GM04503 (cell line): ENCODE data around the gene FOXK2.

Experiments used
- DNase-seq: peaks from one replicate; pipeline ENCODE4 v3.0.0-alpha.2; 2012; ENCODE audit warnings: low read depth

Gene FOXK2

DNA sequence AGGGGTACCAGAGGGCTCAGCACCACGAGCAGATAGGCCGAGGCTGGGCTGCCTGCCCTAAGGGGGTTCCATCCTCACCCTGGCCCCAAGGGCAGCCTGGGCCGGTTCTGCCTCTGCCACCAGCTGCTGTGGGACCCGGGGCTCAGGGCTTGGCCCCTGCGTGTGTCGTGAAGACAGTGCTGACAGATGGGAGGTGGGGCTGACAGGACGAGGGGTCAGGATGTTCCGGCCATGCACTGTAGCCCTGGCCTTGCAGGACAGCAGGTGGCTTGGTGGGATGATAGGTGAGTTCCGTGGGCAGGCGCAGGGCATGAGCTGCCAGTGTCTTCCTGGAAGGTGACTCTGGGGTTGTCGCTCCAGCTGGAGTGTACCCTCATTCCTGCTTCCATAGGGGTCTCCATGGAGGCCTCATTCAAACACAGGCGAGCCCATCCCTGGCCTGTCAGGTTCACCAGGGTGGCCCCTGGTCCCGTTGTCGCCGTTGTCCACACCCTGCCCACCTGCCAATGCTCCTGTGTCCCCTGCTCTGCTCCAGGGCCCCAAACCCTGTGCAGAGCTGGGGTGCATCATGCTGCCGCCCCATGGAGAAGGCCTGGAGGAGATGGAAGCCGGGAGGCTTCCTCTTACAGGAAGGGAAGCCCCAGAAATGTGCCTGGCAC lies 71.5 kb downstream of the FOXK2 start:
- DNase-seq: no peak

DNA sequence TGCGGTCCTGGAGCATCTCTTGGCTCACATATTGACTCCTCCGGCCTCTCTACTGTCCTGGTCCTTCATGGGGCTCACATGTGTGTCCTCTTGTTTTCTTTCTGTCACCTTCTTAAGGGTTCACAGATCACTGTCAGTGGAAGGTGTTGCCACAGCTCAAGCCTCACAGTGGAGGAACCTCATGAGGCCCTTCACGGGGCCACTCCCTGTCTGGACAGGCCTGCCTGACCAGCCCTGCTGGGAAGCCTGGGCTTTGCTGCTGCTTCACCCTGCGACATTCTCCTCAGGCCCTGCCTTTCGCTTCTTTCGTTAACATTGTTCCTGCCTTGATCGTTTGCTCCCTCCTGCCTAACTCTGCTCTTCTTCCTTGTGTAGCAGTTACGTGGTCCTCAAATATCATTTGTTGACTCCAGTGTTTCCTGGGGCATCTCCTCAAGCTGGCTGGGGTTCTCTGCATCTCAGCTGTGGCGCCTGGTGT lies 72.8 kb downstream of the FOXK2 start:
- no peak for DNase-seq

- DNase-seq: no peak
These were observed 73.4 kb downstream of the FOXK2 start for GRCh38 chr17:82592767-82593589.

DNA sequence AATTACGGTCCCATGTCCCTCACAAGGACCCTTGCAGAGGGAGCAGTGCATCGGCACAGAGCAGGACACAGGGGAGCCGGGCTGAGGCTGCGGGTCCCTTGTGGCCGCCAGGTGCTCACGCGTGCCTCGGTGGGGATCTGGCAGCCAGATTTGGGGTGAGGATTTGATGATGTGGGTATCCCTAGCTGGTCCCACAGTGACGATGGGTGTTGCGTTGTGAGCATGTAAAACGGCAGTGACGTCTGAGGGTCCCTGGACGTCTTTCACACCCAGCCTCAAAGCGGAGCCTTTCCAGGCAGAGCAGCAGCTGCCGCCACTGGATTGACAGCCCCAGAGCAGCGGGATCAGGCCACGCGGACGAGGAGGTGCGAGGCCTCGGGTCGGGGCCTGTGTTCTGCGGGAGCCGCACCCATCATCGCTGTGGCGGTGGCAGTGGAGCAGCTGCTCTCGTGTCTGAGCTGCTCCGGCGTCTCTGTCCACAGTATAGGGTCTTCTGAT lies 74.1 kb downstream of the FOXK2 start:
- no peak for DNase-seq

DNA sequence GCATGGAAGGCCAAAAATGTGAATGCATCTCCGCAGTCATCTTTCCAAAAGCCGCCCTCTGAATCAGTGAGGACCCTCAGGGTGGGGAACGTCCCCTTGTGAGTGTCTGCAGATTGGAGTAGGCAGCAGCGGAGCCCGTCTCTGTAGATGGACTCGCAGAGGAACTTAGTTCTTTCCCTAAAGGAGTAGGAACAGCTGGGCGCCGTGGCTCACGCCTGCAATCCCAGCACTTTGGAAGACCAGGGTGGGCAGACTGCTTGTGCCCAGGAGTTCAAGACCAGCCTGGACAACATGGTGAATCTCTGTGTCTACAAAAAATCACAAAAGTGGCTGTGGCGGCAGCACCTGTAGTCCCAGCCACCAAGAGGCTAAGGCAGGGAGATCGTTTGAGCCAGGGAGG lies 75.0 kb downstream of the FOXK2 start:
- no peak for DNase-seq

GRCh38 chr17:82595893-82596292 lies 76.4 kb downstream of the FOXK2 start:
- DNase-seq: no peak

DNA sequence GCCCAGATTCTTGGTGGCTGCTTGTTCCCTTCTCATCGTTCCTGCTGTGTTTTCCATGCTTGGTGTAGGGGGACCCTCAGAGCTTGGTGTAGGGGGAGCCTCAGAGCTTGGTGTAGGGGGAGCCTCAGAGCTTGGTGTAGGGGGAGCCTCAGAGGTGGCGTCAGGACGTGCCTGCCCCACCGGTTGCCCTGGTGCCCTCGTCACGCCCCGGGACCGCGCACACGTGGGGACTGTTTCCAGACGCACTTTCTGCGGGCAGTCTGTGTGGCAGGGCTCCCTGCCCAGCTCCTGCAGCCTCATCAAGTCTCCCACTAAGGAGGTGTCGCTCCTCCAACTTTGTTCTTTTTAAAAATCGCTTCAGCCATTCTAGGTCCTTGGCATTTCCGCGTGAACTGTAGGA lies 76.8 kb downstream of the FOXK2 start:
- DNase-seq: no peak

- DNase-seq: no peak
These were observed 77.5 kb downstream of the FOXK2 start for GRCh38 chr17:82596837-82597672.

GRCh38 chr17:82598256-82599119 lies 79.0 kb downstream of the FOXK2 start:
- DNase-seq: no peak

- no peak for DNase-seq
These were observed 80.4 kb downstream of the FOXK2 start for GRCh38 chr17:82599674-82600661.

DNA sequence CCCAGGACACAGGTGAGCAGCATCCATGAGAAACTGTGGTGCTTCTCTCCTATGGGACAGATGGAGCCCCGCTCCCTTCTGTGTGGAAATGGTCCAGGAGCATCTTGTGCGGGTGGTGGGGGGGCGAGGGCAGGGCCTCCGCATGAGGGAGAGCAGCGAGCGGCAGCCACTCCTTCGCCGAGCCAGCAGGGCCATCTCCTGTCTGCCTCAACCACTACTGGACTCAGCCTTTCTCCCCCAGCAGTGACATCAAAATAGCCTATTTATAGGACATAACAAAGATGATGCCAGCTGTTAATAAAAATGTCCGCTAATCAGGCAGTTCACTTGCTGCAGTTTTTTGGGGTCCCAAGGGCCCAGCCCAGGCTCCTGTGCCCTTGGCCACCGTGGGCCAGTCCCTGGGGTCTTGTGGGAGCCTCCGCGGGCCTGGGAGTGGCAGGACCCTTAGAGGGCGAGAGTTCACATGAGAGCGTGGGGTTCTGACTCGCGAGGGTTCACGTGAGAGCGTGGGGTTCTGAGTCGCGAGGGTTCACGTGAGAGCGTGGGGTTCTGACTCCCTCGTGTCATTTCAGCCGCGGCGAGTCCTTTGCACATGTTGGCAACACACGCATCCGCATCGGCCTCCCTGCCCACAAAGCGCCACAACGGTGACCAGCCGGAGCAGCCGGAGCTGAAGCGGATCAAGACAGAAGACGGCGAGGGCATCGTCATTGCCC lies 81.4 kb downstream of the FOXK2 start:
- DNase-seq: no peak

- DNase-seq: no peak
These were observed 82.0 kb downstream of the FOXK2 start for GRCh38 chr17:82601447-82602000.

DNA sequence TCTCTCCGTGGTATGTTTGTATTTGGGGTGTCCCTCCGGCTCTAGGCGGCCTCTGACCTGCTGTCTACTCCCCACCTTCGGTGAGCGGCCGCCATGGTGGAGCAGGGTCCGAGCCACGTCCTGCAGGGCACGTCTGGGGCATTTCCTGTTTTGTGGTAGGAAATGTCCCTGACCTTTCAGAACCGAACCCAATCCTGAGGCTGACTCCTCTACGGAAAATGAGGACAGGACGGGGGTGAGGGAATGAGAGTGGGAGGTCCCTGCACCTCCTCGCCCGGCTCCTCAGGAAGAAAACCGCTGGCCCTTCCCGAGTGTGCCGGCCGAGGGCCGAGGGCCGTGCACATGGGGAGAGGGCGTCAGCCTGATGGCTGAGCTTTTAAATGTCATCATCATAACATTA lies 83.0 kb downstream of the FOXK2 start:
- DNase-seq: no peak

DNA sequence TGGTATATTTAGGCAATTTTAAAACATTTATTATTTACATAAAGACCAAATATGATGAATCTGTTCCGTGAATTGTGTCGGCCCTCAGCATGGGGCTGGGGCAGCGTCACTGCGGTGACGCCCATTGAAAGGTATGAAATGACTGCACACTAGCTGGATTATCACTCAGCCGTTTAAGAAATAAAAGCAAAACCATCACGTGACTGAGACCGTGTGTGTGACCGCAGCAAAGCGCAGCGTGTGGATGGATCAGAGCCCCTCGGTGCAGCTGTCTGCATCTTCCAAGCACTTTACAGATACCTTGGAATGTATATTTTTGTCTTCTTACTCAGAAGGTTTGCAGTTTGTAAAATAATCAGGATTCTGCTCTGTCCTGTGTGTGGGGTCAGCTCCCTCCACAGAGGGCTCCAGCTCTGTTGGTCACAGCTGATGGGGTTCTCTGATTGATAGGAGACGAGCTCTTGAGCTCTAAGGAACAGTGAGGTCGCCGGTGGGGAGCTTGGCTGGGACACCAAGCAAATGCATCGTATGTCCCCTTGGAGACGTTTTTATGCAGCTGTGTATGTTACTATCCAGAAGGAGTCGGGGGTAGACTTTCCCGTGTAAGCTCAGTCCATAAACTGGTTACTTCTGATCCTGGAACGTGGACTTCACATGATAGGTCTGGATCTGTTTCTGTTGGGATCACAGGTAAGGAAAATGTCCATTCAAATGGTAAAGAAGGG lies 83.6 kb downstream of the FOXK2 start:
- DNase-seq: no peak

DNA sequence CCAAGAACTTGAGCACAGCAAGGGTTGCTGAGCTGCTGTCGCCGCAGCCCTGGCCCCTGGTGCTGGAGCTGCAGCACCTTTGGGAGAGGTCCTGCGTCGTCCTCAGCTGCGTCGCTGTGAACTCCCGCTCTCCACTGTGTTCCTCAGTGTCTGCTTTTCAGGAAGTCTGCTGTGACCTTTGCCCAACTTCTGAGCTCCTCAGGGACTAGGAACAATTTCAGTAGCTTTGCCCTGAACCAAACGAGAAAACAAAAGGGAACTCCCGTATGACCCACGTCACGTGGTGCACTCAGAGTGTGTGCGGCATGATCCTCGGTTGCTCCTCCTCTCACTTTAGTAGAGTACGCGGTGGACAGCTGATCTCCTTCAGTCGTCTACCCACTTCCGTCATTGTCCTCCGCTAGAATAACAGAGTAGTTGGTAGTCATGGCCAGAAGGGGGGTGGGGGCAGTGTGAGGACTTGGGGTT lies 84.5 kb downstream of the FOXK2 start:
- no peak for DNase-seq

- no peak for DNase-seq
These were observed 85.0 kb downstream of the FOXK2 start for GRCh38 chr17:82604532-82604931.

- DNase-seq: no peak
These were observed 86.5 kb downstream of the FOXK2 start for GRCh38 chr17:82605939-82606600.

DNA sequence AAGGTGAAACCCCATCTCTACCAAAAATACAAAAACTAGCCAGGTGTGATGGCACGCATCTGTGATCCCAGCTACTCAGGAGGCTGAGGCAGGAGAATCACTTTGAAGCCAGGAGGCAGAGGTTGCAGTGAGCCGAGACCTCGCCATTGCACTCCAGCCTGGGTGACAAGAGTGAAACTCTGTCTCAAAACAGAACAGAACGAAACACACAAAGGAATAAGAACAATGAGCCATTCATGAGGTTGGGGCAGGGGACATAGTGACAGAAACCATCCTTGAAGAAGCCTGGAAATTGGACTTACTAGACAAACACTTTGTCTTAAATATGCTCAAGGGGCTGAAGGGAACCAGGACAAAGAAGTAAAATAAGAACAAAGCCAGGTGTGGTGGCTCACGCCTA lies 89.3 kb downstream of the FOXK2 start:
- DNase-seq: no peak
